ENCODE data around the gene CDH18.

CDH18 gene

GRCh38 chr5:19462019-19462418, 526.0 kb downstream of the CDH18 start:
- DNase-seq (ENCODE audit: low read depth, low spot score) = no peak

- DNase-seq (ENCODE audit: low read depth, low spot score) = no peak
Measured at GRCh38 chr5:19424506-19424905, 563.5 kb downstream of the CDH18 start.

Measured in activated CD4-positive, CD25-positive, alpha-beta regulatory T cell treated with anti-CD3 and anti-CD28 coated beads, Interleukin-2, amount 50 U/mL, for 16 hours (primary cell).